Chondrocyte (in vitro differentiated cells): ENCODE results near the gene PAMR1. TPM values are rescaled to one million over a fixed set of nuclear protein-coding genes. Genes with fewer than 3 reads are reported as not detected.
"Not testable (repeated sequence)": the region's sequence is repeated elsewhere in the genome, so short reads cannot be mapped to it uniquely, and the experiment has no call there.

Experiments
- DNase-seq: peaks from one replicate; pipeline ENCODE4 v3.0.0; 2021; ENCODE audit warnings: mixed read lengths, low spot score
- H3K27ac Mint-ChIP-seq: one replicate; pipeline ENCODE4 v1.8.0; 2021; ENCODE audit warnings: mild to moderate bottlenecking, moderate library complexity, mixed read lengths; ENCODE audit not compliant: unreplicated experiment
- H3K27me3 Mint-ChIP-seq: 2 replicates; pipeline ENCODE4 v1.8.0; 2021; ENCODE audit warnings: low read depth, mixed read lengths
- H3K36me3 Mint-ChIP-seq: 2 replicates; pipeline ENCODE4 v1.8.0; 2021; ENCODE audit warnings: low read depth, mixed read lengths
- H3K4me1 Mint-ChIP-seq: 2 replicates; pipeline ENCODE4 v1.8.0; 2021; ENCODE audit warnings: low read depth, mild to moderate bottlenecking, mixed read lengths
- H3K4me3 Mint-ChIP-seq: one replicate; pipeline ENCODE4 v1.8.0; 2021; ENCODE audit warnings: mild to moderate bottlenecking, moderate library complexity, mixed read lengths; ENCODE audit not compliant: unreplicated experiment
- H3K9me3 Mint-ChIP-seq: 2 replicates; pipeline ENCODE4 v1.8.0; 2021; ENCODE audit warnings: low read depth, mixed read lengths
- total RNA-seq: library from RNA; stranded (reverse); gene quantifications from 3 replicates; pipeline ENCODE4 v1.2.1, GENCODE V29; 2021
- TF ChIP-seq, protein P1 (sequence below): fragments of 200-600 bp; sonication (generic); IDR thresholded peaks from 2 replicates; pipeline ENCODE4 v1.5.0; 2021; ENCODE audit warnings: antibody characterized with exemption, mild to moderate bottlenecking, moderate library complexity

Gene PAMR1
- total RNA-seq, 1 donor from 2014 or later, result 1.6 TPM

DNA sequence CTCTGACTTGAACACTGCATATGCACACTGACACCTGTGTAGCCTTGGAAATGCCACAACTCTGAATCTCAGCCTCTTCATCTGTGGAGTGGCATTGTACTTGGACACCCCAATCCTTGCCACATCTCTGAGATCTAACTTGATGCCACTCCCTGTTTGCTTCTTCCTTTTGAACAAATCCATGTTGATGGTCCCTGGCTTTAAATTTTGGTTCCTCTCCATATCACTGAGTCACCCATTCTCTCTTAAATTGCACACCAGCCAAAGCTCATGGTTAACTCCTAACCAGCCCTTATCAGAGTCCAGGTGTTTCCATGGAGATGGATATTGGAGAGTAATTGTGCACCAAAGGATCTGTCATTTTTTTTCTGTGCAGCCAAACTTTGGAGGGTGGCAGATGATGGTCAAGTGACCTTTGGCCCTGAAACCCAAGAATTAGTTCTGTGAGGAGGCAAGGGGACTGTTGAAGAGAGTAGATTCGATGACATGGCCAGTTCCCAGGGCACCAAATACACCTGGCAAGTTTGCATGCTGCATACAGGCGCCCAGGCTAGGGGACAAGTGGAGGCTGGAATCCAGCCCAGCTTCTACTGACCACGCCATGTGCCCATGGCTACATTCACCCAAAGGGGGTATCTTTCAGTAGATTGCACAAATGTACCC is 25.1 kb upstream of the PAMR1 start:
- peaks cover 47% of the 10 kb centered on the region for H3K4me1 Mint-ChIP-seq
- no peak overlapping the region for H3K4me3 Mint-ChIP-seq
- H3K36me3 Mint-ChIP-seq, result no peaks in the 10 kb centered on the region
- no peaks in the 10 kb centered on the region for H3K27me3 Mint-ChIP-seq
- no peak for DNase-seq
- H3K9me3 Mint-ChIP-seq, result no peaks in the 10 kb centered on the region
- TF ChIP-seq, protein P1, sequence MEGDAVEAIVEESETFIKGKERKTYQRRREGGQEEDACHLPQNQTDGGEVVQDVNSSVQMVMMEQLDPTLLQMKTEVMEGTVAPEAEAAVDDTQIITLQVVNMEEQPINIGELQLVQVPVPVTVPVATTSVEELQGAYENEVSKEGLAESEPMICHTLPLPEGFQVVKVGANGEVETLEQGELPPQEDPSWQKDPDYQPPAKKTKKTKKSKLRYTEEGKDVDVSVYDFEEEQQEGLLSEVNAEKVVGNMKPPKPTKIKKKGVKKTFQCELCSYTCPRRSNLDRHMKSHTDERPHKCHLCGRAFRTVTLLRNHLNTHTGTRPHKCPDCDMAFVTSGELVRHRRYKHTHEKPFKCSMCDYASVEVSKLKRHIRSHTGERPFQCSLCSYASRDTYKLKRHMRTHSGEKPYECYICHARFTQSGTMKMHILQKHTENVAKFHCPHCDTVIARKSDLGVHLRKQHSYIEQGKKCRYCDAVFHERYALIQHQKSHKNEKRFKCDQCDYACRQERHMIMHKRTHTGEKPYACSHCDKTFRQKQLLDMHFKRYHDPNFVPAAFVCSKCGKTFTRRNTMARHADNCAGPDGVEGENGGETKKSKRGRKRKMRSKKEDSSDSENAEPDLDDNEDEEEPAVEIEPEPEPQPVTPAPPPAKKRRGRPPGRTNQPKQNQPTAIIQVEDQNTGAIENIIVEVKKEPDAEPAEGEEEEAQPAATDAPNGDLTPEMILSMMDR, result no peak
- no peak overlapping the region for H3K27ac Mint-ChIP-seq

DNA sequence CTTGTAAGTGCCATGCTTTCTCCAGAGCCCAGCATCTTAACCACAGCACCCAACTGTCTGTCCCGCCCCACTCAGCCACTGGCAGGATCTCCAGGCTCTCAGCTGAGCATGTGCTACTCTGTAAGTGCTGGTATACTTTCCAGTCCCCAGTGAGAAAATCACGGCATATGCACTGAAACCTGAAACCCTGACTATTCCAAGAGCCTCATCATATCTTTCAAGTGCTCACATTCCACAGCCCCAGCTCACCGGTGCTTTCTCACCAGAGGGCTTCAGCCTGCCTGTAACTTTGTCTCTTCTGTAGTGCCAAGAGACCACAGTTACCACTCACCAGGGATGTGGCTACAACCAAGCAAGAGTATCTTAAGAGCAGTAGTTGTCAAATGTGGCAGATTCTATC is 24.4 kb upstream of the PAMR1 start:
- no peaks in the 10 kb centered on the region for H3K36me3 Mint-ChIP-seq
- no peak overlapping the region for H3K4me3 Mint-ChIP-seq
- TF ChIP-seq, protein P1, result no peak
- H3K27ac Mint-ChIP-seq, result peak overlapping the region; percentile 85
- H3K4me1 Mint-ChIP-seq, result peaks cover 43% of the 10 kb centered on the region
- H3K27me3 Mint-ChIP-seq, result no peaks in the 10 kb centered on the region
- H3K9me3 Mint-ChIP-seq, result no peaks in the 10 kb centered on the region
- no peak for DNase-seq

DNA sequence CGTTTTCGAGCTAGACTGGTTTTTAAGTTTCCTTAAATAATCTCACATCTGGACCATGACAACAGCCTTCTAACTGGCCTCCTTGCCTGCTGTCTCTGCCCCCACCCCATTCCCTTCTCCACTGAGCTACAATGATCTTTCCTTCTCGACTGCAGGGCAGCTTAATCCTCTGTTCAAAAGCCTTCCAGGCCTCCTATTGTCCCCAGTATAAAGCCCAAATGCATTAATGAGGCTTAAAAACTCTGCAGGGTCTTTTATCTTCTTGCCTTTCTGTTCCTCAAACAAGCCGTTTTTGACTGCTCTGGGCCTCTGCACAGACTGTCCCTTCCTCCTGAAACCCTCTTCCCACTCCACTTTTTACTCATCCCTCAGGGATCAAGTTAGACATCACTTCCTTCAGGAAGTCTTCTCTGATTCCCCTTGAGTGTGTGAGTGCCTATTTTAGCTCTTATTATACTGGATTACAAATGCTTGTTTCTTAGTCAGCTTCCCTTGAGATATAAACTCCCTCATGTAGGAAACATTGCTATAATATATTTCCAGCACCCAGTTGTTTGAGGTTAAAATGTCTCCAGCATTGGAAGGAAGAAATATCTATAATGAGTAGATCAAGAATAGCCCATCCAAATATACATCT is 23.6 kb upstream of the PAMR1 start:
- Mint-ChIP-seq H3K36me3 (no peaks in the 10 kb centered on the region), H3K27ac (peak overlapping the region; percentile 49), H3K4me1 (peaks cover 37% of the 10 kb centered on the region), H3K4me3 (no peak overlapping the region), H3K9me3 (no peaks in the 10 kb centered on the region), H3K27me3 (no peaks in the 10 kb centered on the region)
- TF ChIP-seq, protein P1, result no peak
- no peak for DNase-seq

DNA sequence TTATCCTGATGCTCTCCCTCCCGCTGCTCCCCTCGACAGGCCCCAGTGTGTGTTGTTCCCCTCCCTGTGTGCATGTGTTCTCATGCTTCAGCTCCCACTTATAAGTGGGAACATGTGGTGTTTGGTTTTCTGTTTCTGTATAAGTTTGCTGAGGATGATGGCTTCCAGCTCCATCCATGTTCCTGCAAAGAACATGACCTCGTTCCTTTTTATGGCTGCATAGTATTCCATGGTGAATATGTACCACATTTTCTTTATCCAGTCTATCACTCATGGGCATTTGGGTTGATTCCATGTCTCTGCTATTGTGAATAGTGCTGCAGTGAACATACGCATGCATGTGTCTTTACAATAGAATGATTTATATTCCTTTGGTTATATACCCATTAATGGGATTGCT is 22.6 kb upstream of the PAMR1 start:
- H3K4me1 Mint-ChIP-seq, result peaks cover 28% of the 10 kb centered on the region
- not testable (repeated sequence) for H3K27me3 Mint-ChIP-seq, H3K9me3 Mint-ChIP-seq, H3K27ac Mint-ChIP-seq, H3K36me3 Mint-ChIP-seq, H3K4me3 Mint-ChIP-seq, DNase-seq

DNA sequence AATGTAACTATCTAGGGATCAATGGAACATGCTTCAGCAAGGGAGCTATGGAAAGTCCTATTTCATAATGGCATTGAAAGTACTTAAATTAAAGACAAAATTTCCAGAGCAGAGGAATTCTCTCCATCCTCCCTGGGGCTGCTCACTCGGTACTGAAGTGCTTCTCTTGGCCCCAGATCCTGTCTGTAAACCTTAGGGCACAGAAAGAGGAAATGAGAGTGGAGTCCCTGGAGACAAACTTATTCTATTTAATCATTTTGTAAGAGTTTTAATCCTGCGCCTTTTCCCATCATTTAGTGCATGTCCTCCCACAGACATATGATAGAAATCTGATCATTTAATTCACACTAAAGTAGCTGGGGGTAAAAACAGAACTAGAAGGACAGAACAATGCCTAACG is 20.9 kb upstream of the PAMR1 start:
- TF ChIP-seq, protein P1, result no peak
- Mint-ChIP-seq H3K36me3 (no peaks in the 10 kb centered on the region), H3K4me1 (peaks cover 41% of the 10 kb centered on the region), H3K9me3 (no peaks in the 10 kb centered on the region), H3K27ac (no peak overlapping the region), H3K27me3 (no peaks in the 10 kb centered on the region), H3K4me3 (no peak overlapping the region)
- DNase-seq, result no peak
